ENCODE results near the gene CHRM4.

CHRM4 gene

DNA sequence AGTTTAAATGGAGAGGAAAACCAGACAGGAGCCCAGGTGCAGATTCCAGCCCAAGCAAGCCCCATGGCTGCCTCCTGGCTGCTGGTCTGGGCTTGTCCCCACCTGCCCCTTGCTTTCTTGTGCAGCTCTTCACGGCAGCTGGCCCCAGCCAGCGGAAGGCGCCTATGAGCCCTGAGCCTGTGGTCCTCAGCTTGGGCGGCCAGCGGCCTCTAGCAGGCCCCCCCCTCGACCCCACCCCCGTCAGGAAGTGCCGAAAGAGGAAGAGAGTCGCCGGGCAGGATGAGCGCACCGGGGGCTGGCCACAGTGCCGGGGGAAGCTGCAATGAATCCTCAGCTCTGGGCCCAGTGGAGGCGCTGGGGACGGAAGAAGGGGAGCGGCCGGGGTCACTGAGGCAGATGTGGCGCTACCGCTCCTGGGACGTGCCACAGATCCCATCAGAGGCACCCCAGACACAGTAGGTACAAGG, 46.4 kb downstream of the CHRM4 start:
- Histone ChIP-seq H3K27ac (no peak overlapping the region), H3K4me3 (ENCODE audit: low read depth, low read length) (peak overlapping the region; percentile 9), H3K36me3 (replicated peaks) (no peaks in the 10 kb centered on the region), H3K27me3 (replicated peaks) (no peaks in the 10 kb centered on the region)
- in situ Hi-C loops (cut with HindIII; ENCODE audit: low pct_ligation_motif_present, low sequenced_read_pairs) = no loop called here
- TF ChIP-seq, protein P1, sequence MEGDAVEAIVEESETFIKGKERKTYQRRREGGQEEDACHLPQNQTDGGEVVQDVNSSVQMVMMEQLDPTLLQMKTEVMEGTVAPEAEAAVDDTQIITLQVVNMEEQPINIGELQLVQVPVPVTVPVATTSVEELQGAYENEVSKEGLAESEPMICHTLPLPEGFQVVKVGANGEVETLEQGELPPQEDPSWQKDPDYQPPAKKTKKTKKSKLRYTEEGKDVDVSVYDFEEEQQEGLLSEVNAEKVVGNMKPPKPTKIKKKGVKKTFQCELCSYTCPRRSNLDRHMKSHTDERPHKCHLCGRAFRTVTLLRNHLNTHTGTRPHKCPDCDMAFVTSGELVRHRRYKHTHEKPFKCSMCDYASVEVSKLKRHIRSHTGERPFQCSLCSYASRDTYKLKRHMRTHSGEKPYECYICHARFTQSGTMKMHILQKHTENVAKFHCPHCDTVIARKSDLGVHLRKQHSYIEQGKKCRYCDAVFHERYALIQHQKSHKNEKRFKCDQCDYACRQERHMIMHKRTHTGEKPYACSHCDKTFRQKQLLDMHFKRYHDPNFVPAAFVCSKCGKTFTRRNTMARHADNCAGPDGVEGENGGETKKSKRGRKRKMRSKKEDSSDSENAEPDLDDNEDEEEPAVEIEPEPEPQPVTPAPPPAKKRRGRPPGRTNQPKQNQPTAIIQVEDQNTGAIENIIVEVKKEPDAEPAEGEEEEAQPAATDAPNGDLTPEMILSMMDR (IDR thresholded peaks at IDR 0.05; ENCODE audit: low read depth, low read length, missing control alignments) = no peak
- no peak for DNase-seq

DNA sequence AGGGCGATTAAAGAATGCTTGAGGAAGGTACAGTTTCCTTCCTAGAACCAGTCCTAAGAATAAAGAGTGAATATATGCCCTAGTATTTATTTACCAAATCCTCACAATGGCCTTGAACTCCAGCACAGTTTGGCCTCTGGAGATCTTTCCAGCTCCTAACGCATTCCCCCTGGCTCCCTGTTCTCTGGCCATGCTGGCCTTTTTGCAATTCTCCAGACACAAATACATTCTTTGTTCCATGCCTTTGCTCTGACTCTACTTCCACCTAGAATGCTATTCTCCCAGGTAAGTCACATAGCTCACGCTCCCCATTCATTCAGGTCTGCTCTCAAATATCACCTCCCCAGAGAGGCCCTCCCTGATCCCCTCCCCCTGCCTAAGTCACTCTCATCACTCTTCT, 48.1 kb downstream of the CHRM4 start:
- Histone ChIP-seq H3K4me3 (ENCODE audit: low read depth, low read length) (no peak overlapping the region), H3K27me3 (replicated peaks) (no peaks in the 10 kb centered on the region), H3K36me3 (replicated peaks) (no peaks in the 10 kb centered on the region), H3K27ac (no peak overlapping the region)
- in situ Hi-C loops (cut with HindIII; ENCODE audit: low pct_ligation_motif_present, low sequenced_read_pairs) = no loop called here
- TF ChIP-seq, protein P1 (IDR thresholded peaks at IDR 0.05; ENCODE audit: low read depth, low read length, missing control alignments) = no peak
- DNase-seq = no peak

DNA sequence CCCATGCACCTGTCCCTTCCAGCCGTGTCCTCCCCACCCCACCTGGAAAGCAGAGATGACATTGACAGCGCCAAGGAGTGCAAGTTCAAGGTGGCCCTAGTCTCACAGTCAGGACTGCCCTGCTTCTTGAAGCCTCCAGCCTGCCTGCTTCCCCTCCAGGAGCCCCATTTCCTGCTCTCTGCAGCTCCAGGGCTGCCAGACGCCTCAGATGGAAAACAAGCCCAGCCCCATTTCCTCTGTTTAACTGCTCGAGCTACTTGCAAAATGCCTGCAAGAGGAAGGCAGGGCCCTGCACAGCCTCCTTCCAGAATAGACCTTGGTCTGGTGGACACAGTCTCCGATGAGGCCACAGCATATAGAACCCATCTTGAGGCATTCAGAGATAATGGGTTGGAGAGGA, 49.3 kb downstream of the CHRM4 start:
- H3K36me3 ChIP-seq (replicated peaks) = no peaks in the 10 kb centered on the region
- no peak overlapping the region for H3K27ac ChIP-seq
- TF ChIP-seq, protein P1 (IDR thresholded peaks at IDR 0.05; ENCODE audit: low read depth, low read length, missing control alignments) = no peak
- no peaks in the 10 kb centered on the region for H3K27me3 ChIP-seq (replicated peaks)
- no peak overlapping the region for H3K4me3 ChIP-seq (ENCODE audit: low read depth, low read length)
- DNase-seq = no peak
- in situ Hi-C loops (cut with HindIII; ENCODE audit: low pct_ligation_motif_present, low sequenced_read_pairs) = no loop called here

DNA sequence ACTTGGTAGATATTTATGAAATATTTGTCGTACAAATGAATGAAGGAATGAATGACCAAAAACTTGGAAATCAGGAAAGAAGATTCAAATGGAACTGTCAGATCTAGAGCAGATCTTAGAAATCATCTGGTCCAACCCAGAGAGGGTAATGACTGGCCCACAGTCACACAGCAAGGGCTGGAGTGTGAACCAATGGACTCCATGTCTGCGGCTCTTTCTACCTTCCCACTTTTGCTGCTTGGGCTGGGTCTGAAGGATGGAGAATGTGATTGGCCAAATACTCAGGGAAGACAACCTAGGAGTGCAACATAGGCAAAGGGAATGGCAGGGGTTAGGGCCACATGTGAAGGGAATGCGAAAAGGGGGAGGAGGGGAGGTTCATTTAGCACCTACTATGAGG, 50.1 kb downstream of the CHRM4 start:
- no peak for DNase-seq
- no peaks in the 10 kb centered on the region for H3K36me3 ChIP-seq (replicated peaks)
- TF ChIP-seq, protein P1 (IDR thresholded peaks at IDR 0.05; ENCODE audit: low read depth, low read length, missing control alignments) = no peak
- in situ Hi-C loops (cut with HindIII; ENCODE audit: low pct_ligation_motif_present, low sequenced_read_pairs) = no loop called here
- no peak overlapping the region for H3K27ac ChIP-seq
- no peak overlapping the region for H3K4me3 ChIP-seq (ENCODE audit: low read depth, low read length)
- H3K27me3 ChIP-seq (replicated peaks) = no peaks in the 10 kb centered on the region

DNA sequence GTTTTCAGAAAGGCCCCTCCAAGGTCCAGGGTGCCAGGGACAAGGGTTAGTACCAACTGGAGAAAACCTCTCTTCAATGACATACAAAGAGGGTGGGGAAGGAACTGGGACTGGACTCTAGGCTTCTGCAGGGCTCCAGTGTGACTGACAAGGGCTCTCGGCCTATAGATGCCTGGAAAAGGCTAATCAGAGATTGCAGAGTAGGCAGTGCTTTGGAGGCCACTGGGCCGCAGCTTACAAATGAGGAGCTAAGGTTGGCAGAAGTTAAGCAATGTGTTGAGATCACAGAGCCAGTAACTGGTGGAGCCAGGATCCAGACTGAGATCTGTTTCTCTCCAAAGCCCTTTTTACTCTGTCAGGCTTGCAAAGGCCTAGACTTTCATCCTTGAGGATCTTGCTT, 51.8 kb downstream of the CHRM4 start:
- Histone ChIP-seq H3K36me3 (replicated peaks) (no peaks in the 10 kb centered on the region), H3K27ac (no peak overlapping the region), H3K4me3 (ENCODE audit: low read depth, low read length) (no peak overlapping the region), H3K27me3 (replicated peaks) (no peaks in the 10 kb centered on the region)
- in situ Hi-C loops (cut with HindIII; ENCODE audit: low pct_ligation_motif_present, low sequenced_read_pairs) = no loop called here
- DNase-seq = no peak
- TF ChIP-seq, protein P1 (IDR thresholded peaks at IDR 0.05; ENCODE audit: low read depth, low read length, missing control alignments) = no peak

DNA sequence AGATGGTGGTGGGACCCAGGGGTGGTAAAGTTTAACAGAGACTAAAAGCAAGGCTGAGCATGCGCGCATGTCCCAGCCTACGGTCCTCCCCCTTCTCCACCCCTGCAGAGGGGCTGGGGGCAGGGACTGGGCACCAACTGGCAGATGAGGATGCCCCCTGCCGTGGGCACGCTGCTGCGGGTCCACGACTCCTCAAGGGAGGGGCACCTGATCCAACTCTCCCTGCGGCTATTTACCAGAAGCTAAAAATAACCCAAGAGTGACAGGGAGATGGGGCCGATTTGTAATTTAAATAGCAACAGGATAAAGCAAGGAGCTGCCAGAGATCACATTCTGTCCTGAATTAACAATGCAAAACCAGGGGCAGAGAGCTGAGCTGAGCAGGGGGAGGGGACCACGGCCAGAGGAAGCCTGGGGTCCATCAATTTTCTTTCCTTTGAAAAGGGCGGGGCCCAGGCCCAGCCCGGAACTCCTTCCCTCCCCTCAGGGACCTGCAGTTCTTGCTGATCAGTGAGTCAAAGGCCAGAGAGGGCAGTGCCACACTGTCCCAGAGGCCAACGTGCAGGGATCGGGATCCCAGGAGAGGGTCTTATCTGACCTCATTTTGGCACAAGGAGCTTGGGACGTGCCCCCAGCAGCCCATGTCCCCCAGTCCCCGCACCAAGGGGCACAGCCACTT, 52.4 kb downstream of the CHRM4 start:
- TF ChIP-seq, protein P1 (IDR thresholded peaks at IDR 0.05; ENCODE audit: low read depth, low read length, missing control alignments) = no peak
- Histone ChIP-seq H3K4me3 (ENCODE audit: low read depth, low read length) (no peak overlapping the region), H3K36me3 (replicated peaks) (no peaks in the 10 kb centered on the region), H3K27ac (no peak overlapping the region), H3K27me3 (replicated peaks) (peaks cover under 1% of the 10 kb centered on the region)
- in situ Hi-C loops (cut with HindIII; ENCODE audit: low pct_ligation_motif_present, low sequenced_read_pairs) = no loop called here
- no peak for DNase-seq
